Nephron progenitor cell (in vitro differentiated cells): ENCODE data around the gene METTL21C.

Source experiments
- DNase-seq: peaks from one replicate; pipeline ENCODE4 v3.0.0; 2021
- H3K27ac Mint-ChIP-seq: 2 replicates; pipeline ENCODE4 v1.8.0; 2021; ENCODE audit warnings: mild to moderate bottlenecking, moderate library complexity, mixed read lengths
- H3K27me3 Mint-ChIP-seq: 2 replicates; pipeline ENCODE4 v1.8.0; 2021; ENCODE audit warnings: mild to moderate bottlenecking, low read depth, mixed read lengths; ENCODE audit not compliant: poor library complexity
- H3K36me3 Mint-ChIP-seq: 2 replicates; pipeline ENCODE4 v1.8.0; 2021; ENCODE audit warnings: low read depth, mixed read lengths
- H3K4me1 Mint-ChIP-seq: 2 replicates; pipeline ENCODE4 v1.8.0; 2021; ENCODE audit warnings: mixed read lengths
- H3K4me3 Mint-ChIP-seq: 2 replicates; pipeline ENCODE4 v1.8.0; 2021; ENCODE audit warnings: mild to moderate bottlenecking, moderate library complexity, mixed read lengths
- H3K9me3 Mint-ChIP-seq: 2 replicates; pipeline ENCODE4 v1.8.0; 2021; ENCODE audit warnings: mild to moderate bottlenecking, moderate library complexity, mixed read lengths
- TF ChIP-seq, protein P1 (sequence below): fragments of 200-600 bp; sonication (generic); IDR thresholded peaks from 2 replicates; pipeline ENCODE4 v1.5.0; 2021; ENCODE audit warnings: antibody characterized with exemption

The METTL21C gene

DNA sequence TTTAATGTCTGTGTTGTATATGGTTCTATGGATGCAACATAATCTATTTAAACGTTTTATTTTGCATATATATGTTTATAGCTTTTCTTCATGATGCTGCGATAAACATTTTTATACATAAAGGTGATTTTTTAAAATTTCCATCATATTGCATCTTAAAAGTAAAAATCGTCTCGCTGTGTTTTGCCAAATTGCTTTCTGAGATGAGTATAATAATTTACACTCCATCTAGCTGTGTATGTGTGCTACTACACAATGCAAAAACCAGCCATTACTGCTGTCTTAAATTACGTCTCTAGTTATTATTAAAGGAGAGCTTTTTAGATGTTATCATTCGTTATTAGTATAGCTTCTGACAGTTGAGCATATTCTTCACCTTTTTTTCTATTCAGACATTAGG lies 37.2 kb downstream of the METTL21C start:
- H3K27ac Mint-ChIP-seq: no peak overlapping the region
- peaks cover 9% of the 10 kb centered on the region for H3K36me3 Mint-ChIP-seq
- no peak for DNase-seq
- TF ChIP-seq, protein P1, sequence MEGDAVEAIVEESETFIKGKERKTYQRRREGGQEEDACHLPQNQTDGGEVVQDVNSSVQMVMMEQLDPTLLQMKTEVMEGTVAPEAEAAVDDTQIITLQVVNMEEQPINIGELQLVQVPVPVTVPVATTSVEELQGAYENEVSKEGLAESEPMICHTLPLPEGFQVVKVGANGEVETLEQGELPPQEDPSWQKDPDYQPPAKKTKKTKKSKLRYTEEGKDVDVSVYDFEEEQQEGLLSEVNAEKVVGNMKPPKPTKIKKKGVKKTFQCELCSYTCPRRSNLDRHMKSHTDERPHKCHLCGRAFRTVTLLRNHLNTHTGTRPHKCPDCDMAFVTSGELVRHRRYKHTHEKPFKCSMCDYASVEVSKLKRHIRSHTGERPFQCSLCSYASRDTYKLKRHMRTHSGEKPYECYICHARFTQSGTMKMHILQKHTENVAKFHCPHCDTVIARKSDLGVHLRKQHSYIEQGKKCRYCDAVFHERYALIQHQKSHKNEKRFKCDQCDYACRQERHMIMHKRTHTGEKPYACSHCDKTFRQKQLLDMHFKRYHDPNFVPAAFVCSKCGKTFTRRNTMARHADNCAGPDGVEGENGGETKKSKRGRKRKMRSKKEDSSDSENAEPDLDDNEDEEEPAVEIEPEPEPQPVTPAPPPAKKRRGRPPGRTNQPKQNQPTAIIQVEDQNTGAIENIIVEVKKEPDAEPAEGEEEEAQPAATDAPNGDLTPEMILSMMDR: peak; percentile 15
- H3K4me3 Mint-ChIP-seq: no peak overlapping the region
- H3K27me3 Mint-ChIP-seq: no peaks in the 10 kb centered on the region
- peaks cover 53% of the 10 kb centered on the region for H3K9me3 Mint-ChIP-seq
- H3K4me1 Mint-ChIP-seq: peaks cover 33% of the 10 kb centered on the region

DNA sequence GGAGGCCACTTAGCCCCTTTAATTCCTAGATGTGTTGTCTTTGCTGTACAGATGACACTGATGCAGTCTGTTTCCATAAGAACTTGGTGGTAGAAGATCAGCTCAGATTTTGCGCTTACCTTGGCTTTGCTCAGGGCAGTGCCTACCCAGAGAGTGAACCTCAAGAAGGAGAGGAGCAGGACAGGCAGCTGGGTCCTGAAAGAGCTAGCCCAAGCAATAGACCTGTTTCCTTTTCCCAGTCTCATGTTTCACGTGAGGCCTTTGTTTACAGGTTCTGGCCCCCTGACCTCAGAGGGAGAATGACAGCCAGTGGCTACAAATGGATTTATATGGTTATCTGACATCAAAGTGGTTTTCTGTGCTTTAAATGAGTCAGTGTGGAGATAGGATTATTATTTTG lies 40.1 kb downstream of the METTL21C start:
- H3K4me3 Mint-ChIP-seq: no peak overlapping the region
- H3K36me3 Mint-ChIP-seq: peaks cover 28% of the 10 kb centered on the region
- H3K9me3 Mint-ChIP-seq: peaks cover 25% of the 10 kb centered on the region
- H3K27ac Mint-ChIP-seq: no peak overlapping the region
- TF ChIP-seq, protein P1: no peak
- H3K4me1 Mint-ChIP-seq: peaks cover 47% of the 10 kb centered on the region
- no peaks in the 10 kb centered on the region for H3K27me3 Mint-ChIP-seq
- DNase-seq: peak; percentile 29

DNA sequence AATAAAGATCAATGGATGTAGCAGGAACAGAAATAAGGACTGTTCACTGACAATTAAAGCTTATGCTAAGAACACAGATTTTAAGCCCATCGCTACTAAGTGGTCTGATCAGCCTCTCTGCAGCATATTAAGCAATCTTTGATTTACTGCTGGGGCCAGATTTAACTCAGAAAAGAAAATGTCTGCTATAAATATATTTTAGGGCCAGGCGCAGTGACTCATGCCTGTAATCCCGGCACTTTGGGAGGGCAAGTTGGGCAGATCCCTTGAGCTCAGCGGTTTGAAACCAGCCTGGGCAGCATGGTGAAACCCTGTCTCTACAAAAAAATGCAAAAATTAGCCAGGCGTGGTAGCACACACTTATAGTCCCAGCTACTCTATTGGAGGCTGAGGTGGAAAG lies 43.0 kb downstream of the METTL21C start:
- H3K4me3 Mint-ChIP-seq: no peak overlapping the region
- peaks cover 56% of the 10 kb centered on the region for H3K36me3 Mint-ChIP-seq
- H3K9me3 Mint-ChIP-seq: no peaks in the 10 kb centered on the region
- no peaks in the 10 kb centered on the region for H3K27me3 Mint-ChIP-seq
- peak; percentile 10 for DNase-seq
- H3K27ac Mint-ChIP-seq: peak overlapping the region; percentile 52
- H3K4me1 Mint-ChIP-seq: peaks cover 34% of the 10 kb centered on the region
- TF ChIP-seq, protein P1: no peak

GRCh38 chr13:102651392-102651791 lies 43.5 kb downstream of the METTL21C start:
- no peak for DNase-seq
- H3K36me3 Mint-ChIP-seq: peaks cover 59% of the 10 kb centered on the region
- H3K27me3 Mint-ChIP-seq: no peaks in the 10 kb centered on the region
- H3K27ac Mint-ChIP-seq: no peak overlapping the region
- TF ChIP-seq, protein P1: no peak
- no peak overlapping the region for H3K4me3 Mint-ChIP-seq
- peaks cover 34% of the 10 kb centered on the region for H3K4me1 Mint-ChIP-seq
- no peaks in the 10 kb centered on the region for H3K9me3 Mint-ChIP-seq

- H3K27ac Mint-ChIP-seq: peak overlapping the region; percentile 46
- peaks cover 69% of the 10 kb centered on the region for H3K36me3 Mint-ChIP-seq
- peaks cover 34% of the 10 kb centered on the region for H3K4me1 Mint-ChIP-seq
- DNase-seq: no peak
- no peaks in the 10 kb centered on the region for H3K27me3 Mint-ChIP-seq
- H3K9me3 Mint-ChIP-seq: no peaks in the 10 kb centered on the region
- TF ChIP-seq, protein P1: no peak
- H3K4me3 Mint-ChIP-seq: no peak overlapping the region
These were observed 44.4 kb downstream of the METTL21C start for GRCh38 chr13:102650444-102650843.

DNA sequence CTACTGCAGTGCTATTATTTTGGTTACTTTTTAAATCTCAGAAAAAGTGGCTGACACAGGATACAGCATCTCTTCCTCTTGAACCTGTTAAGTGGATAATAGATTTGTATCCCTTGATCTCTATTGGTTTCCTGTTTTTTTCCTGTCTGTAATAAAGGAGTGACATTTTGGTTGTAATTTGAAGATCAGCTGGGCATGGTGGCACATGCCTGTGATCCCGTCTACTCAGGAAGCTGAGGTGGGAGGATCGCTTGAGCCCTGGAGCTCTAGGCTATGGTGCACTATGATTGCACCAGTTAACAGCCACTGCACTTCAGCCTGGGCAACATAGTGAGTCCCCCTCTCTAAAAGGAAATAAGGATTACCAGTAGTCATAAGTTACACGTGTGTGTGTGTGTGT lies 46.8 kb downstream of the METTL21C start:
- no peak for DNase-seq
- peaks cover 25% of the 10 kb centered on the region for H3K4me1 Mint-ChIP-seq
- no peaks in the 10 kb centered on the region for H3K9me3 Mint-ChIP-seq
- TF ChIP-seq, protein P1: no peak
- peak overlapping the region; percentile 56 for H3K27ac Mint-ChIP-seq
- no peak overlapping the region for H3K4me3 Mint-ChIP-seq
- H3K27me3 Mint-ChIP-seq: no peaks in the 10 kb centered on the region
- H3K36me3 Mint-ChIP-seq: peaks cover 75% of the 10 kb centered on the region
